Activated CD8-positive, alpha-beta memory T cell treated with anti-CD3 and anti-CD28 coated beads, Interleukin-2, amount 50 U/mL, for 1 hour (primary cell): ENCODE data around the gene SENP6.
"Not testable (repeated sequence)": the region's sequence is repeated elsewhere in the genome, so short reads cannot be mapped to it uniquely, and the experiment has no call there.

Source experiments
- DNase-seq: peaks from one replicate; pipeline ENCODE4 v3.0.0-alpha.2; 2020; ENCODE audit errors: extremely low read depth

The SENP6 gene

GRCh38 chr6:75666592-75666991 is 64.9 kb downstream of the SENP6 start:
- DNase-seq = no peak

GRCh38 chr6:75673884-75674283 is 72.2 kb downstream of the SENP6 start:
- no peak for DNase-seq

- no peak for DNase-seq
Measured at GRCh38 chr6:75676377-75676776, 74.7 kb downstream of the SENP6 start.

- DNase-seq = not testable (repeated sequence)
Measured at GRCh38 chr6:75682548-75682947, 80.9 kb downstream of the SENP6 start.

- DNase-seq = not testable (repeated sequence)
Measured at GRCh38 chr6:75683005-75683404, 81.3 kb downstream of the SENP6 start.

GRCh38 chr6:75687535-75687934 is 85.9 kb downstream of the SENP6 start:
- DNase-seq = not testable (repeated sequence)

GRCh38 chr6:75687937-75688336 is 86.3 kb downstream of the SENP6 start:
- not testable (repeated sequence) for DNase-seq

- no peak for DNase-seq
Measured at GRCh38 chr6:75689576-75689975, 87.9 kb downstream of the SENP6 start.

GRCh38 chr6:75691012-75691411 is 89.3 kb downstream of the SENP6 start:
- DNase-seq = no peak

GRCh38 chr6:75693534-75693933 is 91.9 kb downstream of the SENP6 start:
- DNase-seq = no peak

- no peak for DNase-seq
Measured at GRCh38 chr6:75694406-75694805, 92.7 kb downstream of the SENP6 start.

- not testable (repeated sequence) for DNase-seq
Measured at GRCh38 chr6:75708334-75708733, 106.7 kb downstream of the SENP6 start.

GRCh38 chr6:75711173-75711572 is 109.5 kb downstream of the SENP6 start:
- DNase-seq = no peak

GRCh38 chr6:75719133-75719532 is 117.5 kb downstream of the SENP6 start:
- DNase-seq = no peak

GRCh38 chr6:75723382-75723781 is 121.7 kb downstream of the SENP6 start:
- DNase-seq = no peak

GRCh38 chr6:75727206-75727605 is 125.5 kb downstream of the SENP6 start:
- DNase-seq = no peak

- DNase-seq = not testable (repeated sequence)
Measured at GRCh38 chr6:75731029-75731428, 129.3 kb downstream of the SENP6 start.

GRCh38 chr6:75735491-75736186 is 134.0 kb downstream of the SENP6 start:
- DNase-seq = no peak

- DNase-seq = no peak
Measured at GRCh38 chr6:75743971-75744370, 142.3 kb downstream of the SENP6 start.

- DNase-seq = no peak
Measured at GRCh38 chr6:75745404-75745803, 143.7 kb downstream of the SENP6 start.

GRCh38 chr6:75746221-75746620 is 144.5 kb downstream of the SENP6 start:
- DNase-seq = no peak

- DNase-seq = no peak
Measured at GRCh38 chr6:75747152-75747992, 145.7 kb downstream of the SENP6 start.
